ENCODE data around the gene INPP4A.

- TF ChIP-seq CTCF (IDR thresholded peaks at IDR 0.05) (no peak), POLR2A (IDR thresholded peaks at IDR 0.05) (no peak), POLR2AphosphoS5 (IDR thresholded peaks at IDR 0.05) (no peak)
These were observed 2.8 kb upstream of the INPP4A start for GRCh38 chr2:98441706-98442450.
